IPS-18a (cell line): Measurements from ENCODE around the gene MKI67.

Experiments
- H3K27ac ChIP-seq: one replicate; pipeline ENCODE4 v1.5.1; 2013; ENCODE audit warnings: low read length
- H3K27me3 ChIP-seq: one replicate; pipeline ENCODE4 v1.6.1; 2013; ENCODE audit warnings: mild to moderate bottlenecking, low read length; ENCODE audit not compliant: control insufficient read depth, insufficient read depth
- H3K36me3 ChIP-seq: one replicate; pipeline ENCODE4 v1.6.1; 2013; ENCODE audit warnings: low read depth, low read length; ENCODE audit not compliant: control insufficient read depth
- H3K4me1 ChIP-seq: one replicate; pipeline ENCODE4 v1.6.1; 2013; ENCODE audit warnings: low read depth, low read length; ENCODE audit not compliant: control insufficient read depth
- H3K4me3 ChIP-seq: one replicate; pipeline ENCODE4 v1.5.1; 2013; ENCODE audit warnings: low read length
- H3K9ac ChIP-seq: one replicate; pipeline ENCODE4 v1.6.1; 2013; ENCODE audit warnings: mild to moderate bottlenecking, low read length, moderate library complexity
- H3K9me3 ChIP-seq: one replicate; pipeline ENCODE4 v1.6.1; 2013; ENCODE audit warnings: low read depth, low read length; ENCODE audit not compliant: control insufficient read depth

Gene MKI67

DNA sequence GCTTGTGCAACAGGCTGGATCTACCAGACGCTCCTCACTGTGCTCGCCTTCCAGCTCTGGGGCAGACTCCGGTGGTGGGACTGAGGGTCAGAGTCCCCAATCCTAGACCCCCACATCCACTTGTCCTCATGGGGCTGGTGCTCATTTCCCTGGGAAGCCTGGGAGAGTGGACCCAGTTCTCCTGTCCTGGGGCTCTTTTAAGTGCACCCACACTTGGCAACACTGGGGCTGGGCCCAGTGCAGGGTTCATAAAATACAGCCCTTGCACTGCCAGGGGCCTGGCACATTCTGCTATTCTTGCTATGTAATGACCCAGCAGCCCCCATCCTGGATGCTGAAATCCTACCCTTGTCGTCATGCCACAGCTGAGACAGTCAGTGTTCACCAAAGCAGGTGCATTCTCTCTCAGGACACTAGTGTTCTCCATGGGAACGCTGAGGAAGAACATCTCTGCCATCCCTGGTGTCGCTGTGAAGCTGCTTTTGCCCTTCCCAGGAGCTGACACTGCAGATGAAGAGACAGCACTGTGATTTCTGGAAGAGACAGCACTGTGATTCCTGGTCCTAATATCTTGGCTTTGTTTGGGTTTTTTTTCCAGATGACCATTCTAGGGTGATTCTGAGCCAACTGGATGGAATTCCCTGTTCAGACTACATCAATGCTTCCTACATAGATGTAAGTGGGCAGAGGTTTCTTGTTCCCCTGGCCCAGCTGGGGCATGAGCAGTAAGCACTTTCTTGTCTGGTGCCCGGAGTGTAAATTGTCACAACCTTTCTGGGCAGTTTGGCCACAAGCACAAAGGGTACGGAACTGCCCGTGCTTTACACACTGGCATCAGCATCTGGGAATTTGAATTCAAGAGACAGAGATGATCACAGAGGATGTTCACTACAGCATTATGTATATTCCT is 65.6 kb downstream of the MKI67 start:
- Histone ChIP-seq H3K9ac (no peak overlapping the region), H3K36me3 (no peaks in the 10 kb centered on the region), H3K27me3 (no peaks in the 10 kb centered on the region), H3K27ac (no peak overlapping the region), H3K4me3 (no peak overlapping the region), H3K9me3 (no peaks in the 10 kb centered on the region), H3K4me1 (peaks cover 22% of the 10 kb centered on the region)

DNA sequence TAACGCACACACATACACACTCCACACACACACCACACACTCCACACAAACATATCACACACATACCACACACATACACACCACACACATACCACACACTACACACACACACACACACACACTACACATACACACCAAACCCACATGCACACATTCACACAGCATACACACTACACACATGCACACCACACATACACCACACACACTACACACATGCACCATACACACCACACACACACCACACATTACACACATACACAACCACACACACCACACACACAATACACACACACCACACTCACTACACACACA is 66.3 kb downstream of the MKI67 start:
- H3K36me3 ChIP-seq = no peaks in the 10 kb centered on the region
- peaks cover 22% of the 10 kb centered on the region for H3K4me1 ChIP-seq
- no peaks in the 10 kb centered on the region for H3K9me3 ChIP-seq

DNA sequence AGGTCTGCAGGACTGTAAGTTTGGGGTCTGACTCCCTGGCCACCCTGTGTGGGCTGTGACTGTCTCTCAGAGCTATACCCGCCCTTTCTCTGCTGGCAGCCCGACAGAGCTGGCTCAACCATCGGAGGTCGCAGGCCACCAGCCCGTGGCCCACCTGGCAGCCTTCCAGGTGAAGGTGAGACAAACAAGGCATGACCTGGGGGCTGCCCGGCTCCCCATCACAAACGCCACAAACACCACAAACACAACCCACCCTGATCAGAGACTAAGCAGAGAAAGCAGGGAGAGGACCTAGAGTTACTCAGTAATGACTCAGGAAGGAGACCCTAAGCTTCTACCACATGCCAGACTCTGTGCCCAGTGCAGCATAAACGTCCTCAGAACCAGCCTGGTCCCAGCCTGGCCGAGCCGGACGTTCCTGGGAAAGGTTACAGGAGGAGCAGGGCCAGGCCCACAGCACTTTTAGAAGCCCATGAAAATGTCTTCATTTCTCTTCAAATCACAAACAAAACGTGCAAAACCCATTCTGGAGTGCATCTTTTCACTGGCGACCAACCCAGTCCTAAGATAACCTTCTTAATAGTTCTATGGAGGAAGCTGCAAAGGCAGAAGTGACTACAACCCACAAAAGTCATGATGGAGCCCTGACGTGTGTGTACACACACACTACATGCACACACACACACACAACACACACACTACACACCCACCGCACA is 66.8 kb downstream of the MKI67 start:
- no peak overlapping the region for H3K27ac ChIP-seq
- peaks cover 22% of the 10 kb centered on the region for H3K4me1 ChIP-seq
- no peak overlapping the region for H3K9ac ChIP-seq
- no peaks in the 10 kb centered on the region for H3K36me3 ChIP-seq
- no peak overlapping the region for H3K4me3 ChIP-seq
- no peaks in the 10 kb centered on the region for H3K27me3 ChIP-seq
- no peaks in the 10 kb centered on the region for H3K9me3 ChIP-seq

More for the DNA sequence above, 66.3 kb downstream of the MKI67 start:
- no peak overlapping the region for H3K27ac ChIP-seq
- no peak overlapping the region for H3K4me3 ChIP-seq
- H3K9ac ChIP-seq = no peak overlapping the region
- no peaks in the 10 kb centered on the region for H3K27me3 ChIP-seq

DNA sequence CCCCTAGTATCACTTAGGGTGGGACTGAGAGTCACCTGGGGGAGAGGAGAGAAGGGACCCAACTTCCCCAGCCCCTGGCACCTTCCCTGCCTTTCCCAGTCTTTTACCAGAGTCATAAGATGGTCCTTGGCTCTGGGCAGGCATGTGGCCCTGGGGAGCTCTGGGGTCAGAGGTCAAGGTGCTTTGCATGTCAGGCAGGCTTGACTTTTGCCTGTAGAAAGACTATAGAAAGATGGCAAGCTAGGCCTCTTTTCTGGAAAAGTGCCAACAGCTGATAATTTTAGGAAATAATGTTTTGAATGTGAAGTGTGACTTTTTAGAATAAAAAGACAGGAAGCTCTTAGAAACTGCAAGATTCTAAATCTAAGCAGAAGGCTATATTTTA is 67.5 kb downstream of the MKI67 start:
- H3K9me3 ChIP-seq = no peaks in the 10 kb centered on the region
- H3K4me3 ChIP-seq = no peak overlapping the region
- H3K36me3 ChIP-seq = no peaks in the 10 kb centered on the region
- H3K4me1 ChIP-seq = peaks cover 19% of the 10 kb centered on the region
- H3K9ac ChIP-seq = no peak overlapping the region
- H3K27ac ChIP-seq = no peak overlapping the region
- H3K27me3 ChIP-seq = no peaks in the 10 kb centered on the region

DNA sequence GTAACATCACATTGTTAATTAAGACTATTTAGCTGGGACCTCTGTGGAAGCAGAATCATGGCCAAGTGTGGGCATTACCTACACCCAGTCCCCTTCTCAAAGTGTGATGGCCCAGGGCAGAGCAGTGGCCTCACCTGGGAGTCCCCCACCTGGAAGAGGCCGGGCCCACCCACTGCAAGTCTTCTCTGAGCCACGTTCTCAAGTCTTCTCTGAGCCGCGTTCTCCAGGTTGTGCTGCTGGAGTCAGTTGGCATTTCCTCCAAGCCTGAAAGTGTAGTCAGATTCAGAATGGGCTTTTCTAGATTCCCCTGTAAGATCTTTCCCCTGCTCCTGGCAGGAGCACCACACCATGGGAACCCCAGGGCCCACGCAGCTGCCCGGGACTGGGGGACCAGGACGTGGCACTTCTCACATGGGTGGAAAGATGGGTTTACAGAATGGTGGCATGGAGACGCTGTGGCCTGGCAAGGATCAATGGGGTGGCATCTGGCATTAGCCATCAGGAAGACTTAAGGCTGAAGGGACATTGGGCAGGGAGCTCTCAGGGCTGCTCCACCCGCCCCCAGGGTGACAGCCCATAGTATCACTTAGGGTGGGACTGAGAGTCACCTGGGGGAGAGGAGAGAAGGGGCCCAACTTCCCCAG is 68.0 kb downstream of the MKI67 start:
- Histone ChIP-seq H3K4me1 (peaks cover 14% of the 10 kb centered on the region), H3K9ac (no peak overlapping the region), H3K4me3 (no peak overlapping the region), H3K27ac (no peak overlapping the region), H3K27me3 (no peaks in the 10 kb centered on the region), H3K9me3 (no peaks in the 10 kb centered on the region), H3K36me3 (no peaks in the 10 kb centered on the region)

DNA sequence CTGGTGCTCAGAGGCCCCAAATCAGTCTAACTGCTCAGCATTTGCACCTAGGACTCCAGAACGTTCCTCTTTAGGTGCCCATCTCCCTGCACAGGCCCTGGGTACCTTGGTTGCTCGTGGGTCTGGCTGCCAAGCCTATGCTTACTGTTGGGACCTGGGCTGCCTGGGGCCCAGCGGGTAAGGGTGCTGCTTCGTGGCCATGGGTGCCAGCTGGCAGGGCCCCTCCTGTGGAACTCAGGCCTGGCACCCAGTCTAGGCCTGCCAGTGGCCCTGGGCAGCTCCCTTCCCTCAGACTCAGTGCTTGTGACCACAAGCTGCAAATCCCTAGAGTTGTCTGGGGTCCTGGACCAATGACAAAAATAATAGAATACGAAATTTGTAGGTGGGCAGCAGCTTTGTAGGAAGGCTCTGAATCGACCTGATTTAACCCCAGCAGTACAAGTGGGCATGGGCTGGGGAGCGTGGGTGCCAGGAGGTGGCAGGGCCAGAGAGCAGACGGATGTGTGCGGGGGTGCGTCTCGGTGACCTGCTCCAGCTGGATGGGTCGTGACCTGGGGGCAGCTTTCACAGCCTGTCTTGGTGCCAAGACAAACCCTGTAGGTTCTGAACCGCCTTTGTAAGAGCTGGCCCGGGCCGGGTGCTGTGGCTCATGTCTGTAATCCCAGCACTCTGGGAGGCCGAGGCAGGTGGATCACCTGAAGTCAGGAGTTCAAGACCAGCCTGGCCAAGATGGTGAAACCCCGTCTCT is 69.7 kb downstream of the MKI67 start:
- H3K36me3 ChIP-seq = no peaks in the 10 kb centered on the region
- H3K4me1 ChIP-seq = no peaks in the 10 kb centered on the region

DNA sequence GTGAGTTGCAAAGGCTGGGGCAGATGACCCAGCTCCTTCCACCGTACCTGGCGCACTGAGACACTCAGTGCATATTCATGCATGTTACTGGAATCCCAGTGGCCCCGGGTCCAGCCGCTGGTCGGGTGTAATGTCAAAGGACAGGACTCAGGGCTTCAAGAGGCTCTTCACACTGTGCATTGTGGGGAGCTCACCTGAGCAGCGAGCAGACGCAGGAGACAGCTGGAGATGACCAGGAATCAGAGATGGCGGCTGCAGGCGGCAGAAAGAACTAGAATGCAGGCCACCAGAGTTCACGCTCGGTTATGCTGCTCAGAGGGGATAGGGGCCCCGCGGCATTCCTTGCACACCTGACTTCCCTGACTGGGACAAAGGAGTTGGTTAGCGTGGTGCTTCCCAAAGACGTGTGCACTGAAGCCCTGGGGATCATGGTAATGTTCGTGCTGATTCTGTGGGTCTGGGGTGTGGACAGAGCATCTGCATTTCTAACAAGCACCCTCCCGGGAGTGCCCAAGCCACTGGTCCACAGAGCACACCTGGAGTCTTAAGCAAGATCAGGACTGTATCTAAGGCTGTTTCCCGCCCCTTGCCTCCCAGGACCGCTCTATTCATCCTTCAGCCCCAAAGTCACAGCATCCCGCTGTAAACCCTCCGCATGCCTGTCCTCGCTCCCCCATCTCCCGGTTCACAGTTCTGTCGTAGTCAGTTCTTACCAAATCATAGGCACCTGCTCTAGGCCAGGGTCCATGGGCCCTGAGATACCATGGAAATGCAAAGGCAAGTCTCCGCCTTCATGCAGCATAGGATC is 71.0 kb downstream of the MKI67 start:
- H3K4me1 ChIP-seq = no peaks in the 10 kb centered on the region
- no peak overlapping the region for H3K27ac ChIP-seq
- H3K9me3 ChIP-seq = no peaks in the 10 kb centered on the region
- no peaks in the 10 kb centered on the region for H3K36me3 ChIP-seq
- H3K27me3 ChIP-seq = no peaks in the 10 kb centered on the region
- no peak overlapping the region for H3K4me3 ChIP-seq
- no peak overlapping the region for H3K9ac ChIP-seq

More for the DNA sequence above, 69.7 kb downstream of the MKI67 start:
- Histone ChIP-seq H3K27me3 (no peaks in the 10 kb centered on the region), H3K27ac (no peak overlapping the region), H3K9ac (no peak overlapping the region), H3K4me3 (no peak overlapping the region), H3K9me3 (no peaks in the 10 kb centered on the region)

DNA sequence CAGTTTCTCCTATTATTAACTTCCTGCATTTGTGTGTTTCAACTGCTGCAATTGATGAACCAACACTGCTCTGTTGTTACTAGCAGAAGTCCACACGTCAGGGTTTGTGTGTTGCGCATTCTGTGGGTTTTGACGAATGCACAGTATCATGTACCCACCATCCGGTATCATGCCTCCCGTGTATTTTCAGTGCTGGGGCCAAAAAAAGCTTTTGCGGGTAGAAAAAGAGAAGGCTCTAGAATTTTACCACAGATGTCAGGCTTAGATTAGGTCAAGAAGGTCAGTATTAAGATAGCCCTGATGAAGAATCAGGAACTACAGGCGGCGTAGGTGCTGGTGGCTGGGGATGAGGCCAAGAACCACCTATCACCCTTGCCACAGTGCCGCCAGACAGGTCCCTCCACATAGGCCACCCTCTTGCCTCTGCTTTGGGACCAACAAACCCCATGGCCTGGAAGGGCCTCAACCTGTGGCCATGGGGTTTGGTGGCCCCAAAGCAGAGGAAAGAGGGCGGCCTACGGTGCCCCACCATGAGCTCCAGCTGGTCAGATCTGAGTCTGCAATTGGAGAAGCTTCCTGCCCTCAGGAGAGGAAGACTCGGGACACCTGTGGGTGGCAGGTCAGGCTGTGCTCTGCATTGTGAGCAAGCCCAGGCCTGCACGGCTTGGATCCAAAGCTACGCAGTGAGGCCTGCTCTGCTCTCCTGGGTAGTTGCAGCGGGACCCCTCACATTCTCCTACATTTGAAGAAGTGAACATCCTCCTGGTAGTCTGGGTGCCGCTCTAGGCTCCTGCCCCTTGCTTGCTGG is 71.9 kb downstream of the MKI67 start:
- Histone ChIP-seq H3K36me3 (no peaks in the 10 kb centered on the region), H3K4me1 (no peaks in the 10 kb centered on the region), H3K9me3 (no peaks in the 10 kb centered on the region), H3K9ac (no peak overlapping the region), H3K4me3 (no peak overlapping the region), H3K27ac (no peak overlapping the region), H3K27me3 (no peaks in the 10 kb centered on the region)

DNA sequence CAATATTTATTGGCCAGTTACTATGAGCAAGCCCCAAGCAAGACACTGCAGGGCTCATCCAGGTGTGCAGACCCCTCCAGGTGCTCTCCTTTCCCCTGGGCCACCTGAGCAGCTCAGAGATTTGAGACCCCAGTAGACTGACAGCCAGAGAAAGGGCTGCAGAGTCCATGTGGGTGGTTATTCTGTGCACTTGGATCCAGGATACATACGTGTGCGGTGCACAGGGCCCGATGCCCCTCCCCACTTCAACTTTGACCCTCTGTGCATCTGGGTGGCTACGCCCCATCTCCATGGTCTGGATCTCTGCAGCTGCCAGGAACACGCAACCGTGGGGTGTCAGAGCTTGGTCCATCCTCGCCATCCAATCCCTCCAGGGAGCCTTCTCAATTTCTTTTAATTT is 72.9 kb downstream of the MKI67 start:
- Histone ChIP-seq H3K36me3 (no peaks in the 10 kb centered on the region), H3K4me3 (no peak overlapping the region), H3K9ac (no peak overlapping the region), H3K27me3 (no peaks in the 10 kb centered on the region), H3K9me3 (no peaks in the 10 kb centered on the region), H3K4me1 (no peaks in the 10 kb centered on the region), H3K27ac (no peak overlapping the region)

DNA sequence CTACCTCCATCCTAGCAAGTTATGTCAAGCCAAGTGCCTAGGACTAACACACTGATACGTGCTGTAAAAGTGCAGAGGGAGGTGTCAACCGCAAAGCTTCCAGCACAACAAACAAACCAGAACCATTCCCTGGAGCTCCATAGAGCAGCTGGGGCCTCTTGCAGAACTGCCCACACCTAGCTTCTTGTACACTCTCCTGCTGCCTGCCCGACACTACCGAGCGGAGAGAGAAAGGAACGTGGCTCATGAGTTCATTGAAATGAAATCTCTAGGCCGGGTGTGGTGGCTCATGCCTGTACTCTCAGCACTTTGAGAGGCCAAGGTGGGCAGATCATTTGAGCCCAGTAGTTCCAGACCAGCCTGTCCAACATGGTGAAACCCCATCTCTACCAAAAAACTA is 73.5 kb downstream of the MKI67 start:
- Histone ChIP-seq H3K9me3 (no peaks in the 10 kb centered on the region), H3K4me3 (no peak overlapping the region), H3K36me3 (no peaks in the 10 kb centered on the region), H3K27me3 (no peaks in the 10 kb centered on the region), H3K9ac (no peak overlapping the region), H3K27ac (no peak overlapping the region), H3K4me1 (peaks cover 3% of the 10 kb centered on the region)
